Mesothelial cell of epicardium (in vitro differentiated cells): ENCODE data around the gene LATS2. TPM values are rescaled to one million over a fixed set of nuclear protein-coding genes. Genes with fewer than 3 reads are reported as not detected.
A peak's percentile ranks its signal among the peaks of the same experiment; 100 is the strongest.

ENCODE experiments used
- DNase-seq, 2 experiments: peaks; one replicate each; pipeline ENCODE4 v3.0.0; 2021; ENCODE audit warnings: low spot score in 2 of 2; ENCODE audit not compliant: unreplicated experiment in 2 of 2
- H3K27ac Mint-ChIP-seq: 2 replicates; pipeline ENCODE4 v1.8.0; 2021; ENCODE audit warnings: mixed read lengths
- H3K27me3 Mint-ChIP-seq: 2 replicates; pipeline ENCODE4 v1.8.0; 2021; ENCODE audit warnings: low read depth, mixed read lengths
- H3K36me3 Mint-ChIP-seq: 2 replicates; pipeline ENCODE4 v1.8.0; 2021; ENCODE audit warnings: mixed read lengths
- H3K4me1 Mint-ChIP-seq: 2 replicates; pipeline ENCODE4 v1.8.0; 2021; ENCODE audit warnings: mixed read lengths
- H3K4me3 Mint-ChIP-seq: 2 replicates; pipeline ENCODE4 v1.8.0; 2021; ENCODE audit warnings: mild to moderate bottlenecking, moderate library complexity, mixed read lengths
- H3K9me3 Mint-ChIP-seq: 2 replicates; pipeline ENCODE4 v1.8.0; 2021; ENCODE audit warnings: mixed read lengths
- total RNA-seq: library from RNA; stranded (reverse); gene quantifications from 3 replicates; pipeline ENCODE4 v1.2.1, GENCODE V29; 2021
- TF ChIP-seq, protein P1 (sequence below): fragments of 200-600 bp; sonication (generic); IDR thresholded peaks from one replicate; pipeline ENCODE4 v1.5.0; 2021; ENCODE audit warnings: antibody characterized with exemption; ENCODE audit not compliant: unreplicated experiment

Gene LATS2
- total RNA-seq, 1 donor from 2014 or later: 30.2 TPM

DNA sequence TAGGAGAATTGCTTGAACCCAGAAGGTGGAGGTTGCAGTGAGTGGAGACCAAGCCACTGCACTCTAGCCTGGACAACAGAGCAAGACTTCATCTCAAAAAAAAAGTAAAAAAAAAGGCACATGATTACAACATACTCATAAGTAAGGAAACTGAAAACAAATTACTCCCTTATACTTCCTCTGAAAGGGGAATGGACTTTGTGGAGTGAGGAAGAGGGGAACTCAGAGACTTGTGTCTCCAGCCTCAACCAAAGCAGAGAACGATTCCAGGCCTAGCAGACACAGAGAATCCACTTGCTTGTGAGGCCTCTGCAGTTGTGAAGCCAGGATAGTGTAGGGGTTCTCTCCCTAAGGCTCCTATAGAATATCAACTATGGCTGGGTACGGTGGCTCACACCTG lies 4.3 kb upstream of the LATS2 start:
- TF ChIP-seq, protein P1, sequence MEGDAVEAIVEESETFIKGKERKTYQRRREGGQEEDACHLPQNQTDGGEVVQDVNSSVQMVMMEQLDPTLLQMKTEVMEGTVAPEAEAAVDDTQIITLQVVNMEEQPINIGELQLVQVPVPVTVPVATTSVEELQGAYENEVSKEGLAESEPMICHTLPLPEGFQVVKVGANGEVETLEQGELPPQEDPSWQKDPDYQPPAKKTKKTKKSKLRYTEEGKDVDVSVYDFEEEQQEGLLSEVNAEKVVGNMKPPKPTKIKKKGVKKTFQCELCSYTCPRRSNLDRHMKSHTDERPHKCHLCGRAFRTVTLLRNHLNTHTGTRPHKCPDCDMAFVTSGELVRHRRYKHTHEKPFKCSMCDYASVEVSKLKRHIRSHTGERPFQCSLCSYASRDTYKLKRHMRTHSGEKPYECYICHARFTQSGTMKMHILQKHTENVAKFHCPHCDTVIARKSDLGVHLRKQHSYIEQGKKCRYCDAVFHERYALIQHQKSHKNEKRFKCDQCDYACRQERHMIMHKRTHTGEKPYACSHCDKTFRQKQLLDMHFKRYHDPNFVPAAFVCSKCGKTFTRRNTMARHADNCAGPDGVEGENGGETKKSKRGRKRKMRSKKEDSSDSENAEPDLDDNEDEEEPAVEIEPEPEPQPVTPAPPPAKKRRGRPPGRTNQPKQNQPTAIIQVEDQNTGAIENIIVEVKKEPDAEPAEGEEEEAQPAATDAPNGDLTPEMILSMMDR: no peak
- Mint-ChIP-seq H3K27ac (no peak overlapping the region), H3K27me3 (no peaks in the 10 kb centered on the region), H3K4me3 (no peak overlapping the region), H3K9me3 (no peaks in the 10 kb centered on the region), H3K4me1 (peaks cover 10% of the 10 kb centered on the region), H3K36me3 (no peaks in the 10 kb centered on the region)
- no peak for DNase-seq

DNA sequence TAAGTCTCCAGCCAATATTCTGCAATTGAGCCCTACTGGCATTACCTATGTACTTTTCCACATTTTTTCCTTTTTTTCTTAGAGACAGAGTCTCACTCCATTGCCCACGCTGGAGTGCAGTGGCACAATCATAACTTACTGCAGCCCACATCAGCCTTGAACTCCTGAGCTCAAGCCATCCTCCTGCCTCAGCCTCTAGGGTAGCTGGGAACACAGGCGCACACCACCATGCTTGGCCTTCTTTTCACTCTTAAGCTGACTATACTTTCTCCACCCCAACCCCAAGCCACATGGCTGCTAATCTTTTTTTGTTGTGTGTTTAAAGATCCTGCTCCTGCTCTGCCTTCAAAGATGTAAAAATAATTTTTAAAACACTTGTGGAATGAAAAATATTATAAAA lies 1.6 kb upstream of the LATS2 start:
- H3K27ac Mint-ChIP-seq: peak overlapping the region; percentile 48
- peaks cover 20% of the 10 kb centered on the region for H3K4me1 Mint-ChIP-seq
- no peak for DNase-seq
- H3K9me3 Mint-ChIP-seq: no peaks in the 10 kb centered on the region
- no peaks in the 10 kb centered on the region for H3K27me3 Mint-ChIP-seq
- no peaks in the 10 kb centered on the region for H3K36me3 Mint-ChIP-seq
- H3K4me3 Mint-ChIP-seq: no peak overlapping the region
- TF ChIP-seq, protein P1: no peak

DNA sequence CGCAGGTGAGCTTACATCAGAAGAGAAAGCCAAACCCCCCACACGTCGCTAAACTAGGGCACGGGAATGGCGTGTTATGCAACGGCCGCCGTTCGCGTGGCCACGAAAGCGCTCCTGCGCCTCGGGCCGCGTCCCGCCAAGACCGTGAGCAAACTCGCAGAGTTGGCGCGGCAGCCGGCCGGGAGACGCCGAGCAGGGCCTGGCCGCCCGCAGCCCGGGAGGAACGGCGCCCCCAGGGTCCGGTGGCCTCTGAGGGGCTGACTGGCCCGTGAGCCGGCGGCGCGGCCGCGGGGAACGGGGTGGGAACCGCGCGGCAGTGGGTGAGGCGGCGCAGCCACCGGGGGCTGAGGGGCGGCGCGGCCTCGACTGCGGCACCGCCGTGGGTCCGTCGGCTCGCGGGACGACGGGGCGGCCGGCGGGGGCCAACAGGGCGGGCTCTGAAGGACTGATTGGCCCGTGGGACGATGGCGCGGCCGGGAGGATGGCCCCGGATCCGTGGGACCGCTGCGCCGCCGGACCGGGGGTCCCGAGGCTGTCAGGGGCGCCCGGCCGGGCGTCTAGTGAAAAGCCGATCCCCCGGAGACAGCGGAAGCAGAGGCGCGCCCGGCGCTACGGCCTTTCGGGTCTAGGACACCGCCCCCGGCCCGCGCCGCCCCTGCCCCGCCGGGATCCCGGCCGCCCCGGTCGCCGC lies 903 bp downstream of the LATS2 start:
- Mint-ChIP-seq H3K36me3 (no peaks in the 10 kb centered on the region), H3K9me3 (no peaks in the 10 kb centered on the region), H3K27me3 (no peaks in the 10 kb centered on the region), H3K4me3 (peak overlapping the region; percentile 78), H3K4me1 (peaks cover 37% of the 10 kb centered on the region), H3K27ac (peak overlapping the region; percentile 92)
- peak; percentile 36 to 53 for DNase-seq
- TF ChIP-seq, protein P1: no peak

DNA sequence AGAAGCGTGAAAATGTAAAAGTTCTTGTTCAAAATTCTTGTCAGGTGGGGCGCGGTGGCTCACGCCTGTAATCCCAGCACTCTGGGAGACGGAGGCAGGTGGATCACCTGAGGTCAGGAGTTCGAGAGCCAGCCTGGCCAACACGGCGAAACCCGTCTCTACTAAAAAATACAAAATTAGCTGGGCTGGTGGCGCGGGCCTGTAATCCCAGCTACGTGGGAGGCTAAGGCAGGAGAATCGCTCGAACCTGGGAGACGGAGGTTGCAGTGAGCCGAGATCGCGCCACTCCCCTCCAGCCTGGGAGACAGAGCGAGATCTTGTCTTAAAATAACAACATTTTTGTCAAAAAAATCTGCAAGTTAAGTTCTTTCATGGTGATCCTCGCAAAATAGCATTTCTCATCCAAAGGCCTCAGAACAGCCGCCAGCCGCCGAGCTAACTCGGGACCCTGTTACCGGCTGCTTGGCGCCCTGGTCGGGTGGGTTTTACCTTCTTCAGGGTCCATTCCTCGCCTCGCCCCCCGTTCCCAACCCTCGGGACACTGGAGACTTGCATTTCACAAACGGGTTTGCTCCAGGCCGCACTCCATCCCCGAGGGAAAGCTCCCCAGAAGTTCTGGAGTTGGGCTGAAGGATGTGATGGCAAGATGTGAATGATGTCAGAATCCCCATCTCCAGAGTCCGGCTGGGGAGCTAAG lies 1.6 kb downstream of the LATS2 start:
- Mint-ChIP-seq H3K4me1 (peaks cover 44% of the 10 kb centered on the region), H3K27ac (peak overlapping the region; percentile 92), H3K9me3 (no peaks in the 10 kb centered on the region), H3K36me3 (no peaks in the 10 kb centered on the region), H3K27me3 (no peaks in the 10 kb centered on the region), H3K4me3 (peak overlapping the region; percentile 78)
- TF ChIP-seq, protein P1: no peak
- DNase-seq: no peak

DNA sequence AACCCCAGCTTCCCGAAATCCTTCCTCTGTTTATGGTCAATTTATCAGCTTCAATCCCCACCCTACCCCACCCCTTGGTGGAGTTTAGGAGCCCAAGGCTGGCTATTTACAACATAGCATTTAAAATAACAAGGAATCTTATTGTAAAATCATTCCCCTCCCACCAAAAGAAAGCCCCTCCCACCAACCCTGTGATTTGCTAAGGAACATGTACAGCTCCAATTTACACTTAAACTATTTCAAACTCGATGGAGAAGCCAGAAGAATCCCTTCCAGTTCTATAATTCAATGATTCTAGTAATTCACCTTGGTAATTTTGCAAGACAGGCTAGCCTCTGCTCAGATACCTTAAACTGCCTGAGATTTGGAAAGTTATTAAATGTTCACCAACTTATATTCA lies 3.0 kb downstream of the LATS2 start:
- H3K9me3 Mint-ChIP-seq: no peaks in the 10 kb centered on the region
- peak overlapping the region; percentile 14 for H3K27ac Mint-ChIP-seq
- H3K36me3 Mint-ChIP-seq: peaks cover under 1% of the 10 kb centered on the region
- no peak for DNase-seq
- no peaks in the 10 kb centered on the region for H3K27me3 Mint-ChIP-seq
- H3K4me3 Mint-ChIP-seq: peak overlapping the region; percentile 78
- peaks cover 46% of the 10 kb centered on the region for H3K4me1 Mint-ChIP-seq
- TF ChIP-seq, protein P1: no peak
